T-helper 1 cell treated with Interleukin-12 subunit alpha and Interleukin-12 subunit beta and Interleukin-4 antibody, amounts not matched to agents 30 ng/mL and 1 ng/mL, for 36 hours (primary cell): ENCODE results near the gene SLC44A1. TPM values are rescaled to one million over a fixed set of nuclear protein-coding genes. Genes with fewer than 3 reads are reported as not detected.
"Not testable (repeated sequence)": the region's sequence is repeated elsewhere in the genome, so short reads cannot be mapped to it uniquely, and the experiment has no call there.

Source experiments
- intact Hi-C: fragments of 100-400 bp; cut with micrococcal nuclease; formaldehyde crosslinking; loops from one replicate; pipeline ENCODE4 v1.15.1; 2024
- total RNA-seq: library from RNA; stranded (reverse); gene quantifications from 2 replicates; pipeline ENCODE4 v1.2.3, GENCODE V29; 2022

Gene SLC44A1
- total RNA-seq, 1 donor from 2014 or later: 8.7 TPM

GRCh38 chr9:105268254-105268653 is 23.8 kb downstream of the SLC44A1 start:
- intact Hi-C loops: not testable (repeated sequence)

- intact Hi-C loops: no loop called here
Measured at GRCh38 chr9:105269593-105269992, 25.1 kb downstream of the SLC44A1 start.

GRCh38 chr9:105270711-105271110 is 26.3 kb downstream of the SLC44A1 start:
- intact Hi-C loops: no loop called here

GRCh38 chr9:105273731-105274130 is 29.3 kb downstream of the SLC44A1 start:
- intact Hi-C loops: no loop called here

- intact Hi-C loops: no loop called here
Measured at GRCh38 chr9:105275111-105275510, 30.7 kb downstream of the SLC44A1 start.

GRCh38 chr9:105275938-105276337 is 31.5 kb downstream of the SLC44A1 start:
- intact Hi-C loops: no loop called here

- intact Hi-C loops: no loop called here
Measured at GRCh38 chr9:105278751-105279150, 34.3 kb downstream of the SLC44A1 start.

GRCh38 chr9:105280691-105281090 is 36.2 kb downstream of the SLC44A1 start:
- intact Hi-C loops: no loop called here

GRCh38 chr9:105281272-105281671 is 36.8 kb downstream of the SLC44A1 start:
- intact Hi-C loops: no loop called here

GRCh38 chr9:105281926-105282325 is 37.5 kb downstream of the SLC44A1 start:
- intact Hi-C loops: no loop called here

- intact Hi-C loops: no loop called here
Measured at GRCh38 chr9:105282870-105283621, 38.6 kb downstream of the SLC44A1 start.

GRCh38 chr9:105283795-105284194 is 39.3 kb downstream of the SLC44A1 start:
- intact Hi-C loops: no loop called here

GRCh38 chr9:105284463-105284862 is 40.0 kb downstream of the SLC44A1 start:
- intact Hi-C loops: no loop called here

GRCh38 chr9:105286098-105286497 is 41.6 kb downstream of the SLC44A1 start:
- intact Hi-C loops: no loop called here

- intact Hi-C loops: no loop called here
Measured at GRCh38 chr9:105289305-105289704, 44.9 kb downstream of the SLC44A1 start.

GRCh38 chr9:105290418-105290817 is 46.0 kb downstream of the SLC44A1 start:
- intact Hi-C loops: no loop called here

GRCh38 chr9:105290954-105291353 is 46.5 kb downstream of the SLC44A1 start:
- intact Hi-C loops: no loop called here

GRCh38 chr9:105291422-105291859 is 47.0 kb downstream of the SLC44A1 start:
- intact Hi-C loops: no loop called here

GRCh38 chr9:105291938-105292337 is 47.5 kb downstream of the SLC44A1 start:
- intact Hi-C loops: no loop called here

- intact Hi-C loops: no loop called here
Measured at GRCh38 chr9:105293408-105293807, 49.0 kb downstream of the SLC44A1 start.

GRCh38 chr9:105295201-105295550 is 50.7 kb downstream of the SLC44A1 start:
- intact Hi-C loops: no loop called here

GRCh38 chr9:105295986-105296385 is 51.5 kb downstream of the SLC44A1 start:
- intact Hi-C loops: no loop called here

GRCh38 chr9:105296445-105296844 is 52.0 kb downstream of the SLC44A1 start:
- intact Hi-C loops: no loop called here
